Hepatocyte (in vitro differentiated cells): ENCODE results near the gene ETV5.

Experiments
- EZH2 ChIP-seq: fragments of 200-600 bp; sonication (generic); IDR thresholded peaks from 2 replicates; pipeline ENCODE4 v1.6.1; 2016; ENCODE audit warnings: antibody characterized with exemption, mild to moderate bottlenecking, borderline replicate concordance
- EZH2phosphoT487 ChIP-seq: fragments of 200-600 bp; sonication (generic); IDR thresholded peaks from one replicate; pipeline ENCODE4 v1.6.1; 2018; ENCODE audit warnings: antibody characterized with exemption, mild to moderate bottlenecking, low read depth, moderate library complexity; ENCODE audit not compliant: unreplicated experiment, severe bottlenecking
- TF ChIP-seq, protein P1 (sequence below): fragments of 200-600 bp; sonication (generic); IDR thresholded peaks from 2 replicates; pipeline ENCODE4 v1.5.1; 2016; ENCODE audit warnings: antibody characterized with exemption, mild to moderate bottlenecking; ENCODE audit not compliant: poor library complexity

GRCh38 chr3:186084264-186084663 is 24.6 kb downstream of the ETV5 start:
- TF ChIP-seq, protein P1, sequence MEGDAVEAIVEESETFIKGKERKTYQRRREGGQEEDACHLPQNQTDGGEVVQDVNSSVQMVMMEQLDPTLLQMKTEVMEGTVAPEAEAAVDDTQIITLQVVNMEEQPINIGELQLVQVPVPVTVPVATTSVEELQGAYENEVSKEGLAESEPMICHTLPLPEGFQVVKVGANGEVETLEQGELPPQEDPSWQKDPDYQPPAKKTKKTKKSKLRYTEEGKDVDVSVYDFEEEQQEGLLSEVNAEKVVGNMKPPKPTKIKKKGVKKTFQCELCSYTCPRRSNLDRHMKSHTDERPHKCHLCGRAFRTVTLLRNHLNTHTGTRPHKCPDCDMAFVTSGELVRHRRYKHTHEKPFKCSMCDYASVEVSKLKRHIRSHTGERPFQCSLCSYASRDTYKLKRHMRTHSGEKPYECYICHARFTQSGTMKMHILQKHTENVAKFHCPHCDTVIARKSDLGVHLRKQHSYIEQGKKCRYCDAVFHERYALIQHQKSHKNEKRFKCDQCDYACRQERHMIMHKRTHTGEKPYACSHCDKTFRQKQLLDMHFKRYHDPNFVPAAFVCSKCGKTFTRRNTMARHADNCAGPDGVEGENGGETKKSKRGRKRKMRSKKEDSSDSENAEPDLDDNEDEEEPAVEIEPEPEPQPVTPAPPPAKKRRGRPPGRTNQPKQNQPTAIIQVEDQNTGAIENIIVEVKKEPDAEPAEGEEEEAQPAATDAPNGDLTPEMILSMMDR, result no peak
- TF ChIP-seq EZH2phosphoT487 (no peak), EZH2 (no peak)
